Glomerular endothelial cell (primary cell): ENCODE data around the gene CCDC27. TPM values are rescaled to one million over a fixed set of nuclear protein-coding genes. Genes with fewer than 3 reads are reported as not detected.

Experiments used
- DNase-seq: peaks from one replicate; pipeline ENCODE4 v3.0.0-alpha.2; 2011; ENCODE audit warnings: low read depth, low spot score; ENCODE audit errors: extremely low read depth
- total RNA-seq: library from RNA; depleted of rRNA; stranded (reverse); fragments of >200 nt; gene quantifications from 2 replicates; pipeline ENCODE4 v1.2.3, GENCODE V29; 2015

Gene CCDC27
- not detected in 2 replicates for total RNA-seq

DNA sequence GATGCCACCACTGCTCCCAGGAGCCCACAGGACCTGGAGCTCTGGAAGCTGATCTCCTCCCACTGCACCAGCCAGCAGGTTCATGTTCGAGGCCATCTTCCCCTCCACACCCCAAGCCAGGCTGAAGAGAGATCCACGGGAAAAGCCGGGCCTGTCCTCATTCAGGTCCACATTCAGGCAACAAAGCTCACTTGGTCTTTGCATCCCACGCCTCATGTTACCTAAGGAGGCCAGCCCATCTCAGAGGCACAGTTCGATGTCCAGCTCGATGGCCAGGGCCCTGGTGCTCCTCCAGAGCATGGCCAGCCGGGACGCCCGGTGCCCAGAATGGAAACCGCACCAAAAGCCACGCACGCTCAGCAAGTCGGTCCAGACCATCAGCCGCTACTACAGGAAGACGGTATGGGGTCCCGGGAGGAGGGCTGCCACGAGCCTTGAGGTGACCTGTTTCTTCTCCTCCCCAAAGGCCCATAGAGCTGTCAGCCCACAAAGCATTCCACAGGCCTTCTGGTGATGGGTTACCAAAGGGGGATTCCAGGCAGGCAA lies at the start of gene CCDC27:
Gene CCDC27 (plus strand): TSS at position 51 of the 546 bp plus-strand sequence. CDS start 32 bp downstream, at position 83.
- DNase-seq = no peak

DNA sequence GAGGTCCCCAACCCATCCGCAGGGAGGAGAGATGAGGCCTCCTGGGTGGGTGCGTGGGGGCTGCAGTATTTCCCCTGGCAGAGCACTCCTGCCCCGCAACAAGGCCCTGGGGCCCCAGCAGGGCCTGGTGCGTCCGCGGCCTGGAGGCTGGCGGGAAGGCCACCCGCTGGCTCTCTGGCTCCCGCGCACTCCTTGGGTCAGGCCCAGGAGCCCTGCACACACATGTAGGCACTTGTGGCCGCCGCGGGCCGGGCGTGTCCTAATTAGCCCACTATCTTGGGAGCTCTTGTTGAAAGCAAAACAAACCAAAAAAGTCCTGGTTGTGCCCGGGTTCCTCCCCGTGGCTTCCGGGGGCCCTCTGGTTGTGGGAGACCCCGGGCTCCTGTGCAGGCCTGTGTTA lies 49.7 kb upstream of the CCDC27 start:
- no peak for DNase-seq

DNA sequence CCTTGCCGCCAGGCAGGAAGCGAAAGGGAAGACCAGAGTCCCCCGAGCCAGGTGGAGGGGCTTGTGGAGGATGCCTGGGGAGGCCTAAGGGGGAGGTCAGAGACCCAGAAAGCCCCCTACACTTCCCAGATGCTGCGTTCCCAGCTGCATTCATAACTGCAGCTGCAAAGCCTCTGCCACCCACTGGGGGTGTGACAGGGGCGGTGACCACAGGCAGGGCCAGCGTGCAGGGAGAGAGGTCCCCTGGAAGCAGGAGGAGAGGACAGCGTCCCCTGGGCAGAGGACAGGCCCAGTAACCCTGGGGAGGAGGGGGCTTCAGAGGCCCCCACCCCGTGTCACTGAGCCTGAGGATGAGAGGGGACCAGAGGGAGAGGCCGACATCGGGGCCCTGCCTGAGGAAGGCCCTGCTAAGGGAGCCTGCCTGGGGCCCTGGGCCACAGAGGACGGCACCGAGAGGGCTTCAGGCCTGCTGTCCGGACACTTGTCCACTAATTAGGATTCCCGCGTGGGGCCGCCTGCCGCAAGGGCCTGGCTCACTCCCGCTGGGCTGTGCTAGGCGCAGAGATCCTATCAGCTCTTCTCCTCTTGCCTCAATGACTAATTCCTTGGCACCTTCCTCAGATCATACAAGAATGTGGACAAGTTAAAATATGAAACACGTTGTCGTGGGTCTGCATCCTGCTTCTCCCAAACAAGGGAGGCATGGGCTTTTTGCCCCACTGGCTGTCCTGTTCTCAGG lies 49.1 kb upstream of the CCDC27 start:
- DNase-seq = no peak

- no peak for DNase-seq
These were observed 48.4 kb upstream of the CCDC27 start for GRCh38 chr1:3703786-3704371.

DNA sequence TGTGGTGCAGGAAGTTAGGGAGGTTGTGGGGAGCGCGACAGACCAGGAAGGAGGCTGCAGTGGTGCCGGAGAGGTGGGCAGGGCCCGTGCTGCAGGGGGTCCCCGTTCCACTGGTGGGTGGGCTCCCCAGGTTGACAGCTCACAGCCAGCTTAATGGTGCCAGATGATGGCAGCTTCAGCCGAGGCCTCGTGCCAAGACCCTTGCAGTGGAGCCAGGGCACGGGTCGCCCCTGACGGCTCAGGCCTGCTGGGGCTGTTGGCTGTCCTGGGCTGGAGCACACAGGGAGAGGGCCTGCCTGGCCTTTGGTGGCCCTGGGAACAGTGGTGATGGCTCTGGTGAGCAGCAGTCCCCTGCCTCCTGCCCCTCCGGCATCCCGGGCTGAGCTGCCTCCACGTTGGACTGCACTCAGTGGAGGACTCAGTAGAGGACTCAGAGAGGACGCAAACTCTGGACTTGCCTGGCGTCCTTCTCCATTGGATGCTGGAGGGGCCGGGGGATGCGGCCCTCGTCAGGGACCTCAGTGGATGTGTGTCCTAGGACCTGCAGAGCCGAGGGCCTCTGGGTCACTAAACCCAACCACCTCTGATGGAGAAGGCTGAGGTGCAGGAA lies 46.8 kb upstream of the CCDC27 start:
- no peak for DNase-seq

GRCh38 chr1:3706651-3707297 lies 45.5 kb upstream of the CCDC27 start:
- no peak for DNase-seq

DNA sequence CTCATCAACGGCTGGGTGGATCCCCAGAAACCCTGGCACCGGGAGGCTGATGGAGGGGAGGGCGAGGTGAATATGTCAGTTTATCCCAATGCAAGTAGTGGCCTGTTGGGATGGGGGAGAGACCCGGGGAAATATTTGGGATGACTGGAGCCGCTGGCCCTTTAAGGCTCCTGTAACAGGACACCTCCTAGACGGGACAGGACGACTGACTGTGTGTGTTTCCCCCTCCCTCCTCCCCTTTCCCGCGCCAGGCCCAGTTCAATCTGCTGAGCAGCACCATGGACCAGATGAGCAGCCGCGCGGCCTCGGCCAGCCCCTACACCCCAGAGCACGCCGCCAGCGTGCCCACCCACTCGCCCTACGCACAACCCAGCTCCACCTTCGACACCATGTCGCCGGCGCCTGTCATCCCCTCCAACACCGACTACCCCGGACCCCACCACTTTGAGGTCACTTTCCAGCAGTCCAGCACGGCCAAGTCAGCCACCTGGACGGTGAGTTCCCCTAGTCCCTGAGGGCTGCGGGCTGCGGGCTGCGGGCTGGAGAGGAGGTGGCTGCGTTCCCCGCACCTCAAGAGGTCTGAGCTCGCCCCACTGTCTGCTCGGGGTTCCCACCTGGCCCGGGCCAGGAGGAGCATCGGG lies 44.8 kb upstream of the CCDC27 start:
- DNase-seq = no peak

DNA sequence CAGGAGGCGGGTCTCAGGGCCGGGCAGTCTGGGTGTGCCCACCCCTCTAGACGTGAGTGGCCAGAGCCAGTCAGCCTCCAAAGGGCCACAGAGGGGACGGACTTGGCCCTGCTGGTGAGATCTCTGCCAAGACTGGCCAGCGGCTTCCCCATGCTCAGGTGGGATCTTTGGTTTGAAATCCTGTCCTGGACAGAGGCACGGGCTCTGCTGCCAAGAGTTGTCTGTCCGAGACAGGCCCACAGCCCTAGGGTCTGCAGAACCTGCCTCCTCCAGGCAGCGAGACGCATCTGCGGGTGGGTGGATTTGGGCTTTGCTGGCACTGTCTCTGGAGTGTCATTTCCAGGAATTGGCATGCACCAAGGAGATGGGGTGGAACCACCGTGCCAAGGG lies 44.3 kb upstream of the CCDC27 start:
- no peak for DNase-seq

DNA sequence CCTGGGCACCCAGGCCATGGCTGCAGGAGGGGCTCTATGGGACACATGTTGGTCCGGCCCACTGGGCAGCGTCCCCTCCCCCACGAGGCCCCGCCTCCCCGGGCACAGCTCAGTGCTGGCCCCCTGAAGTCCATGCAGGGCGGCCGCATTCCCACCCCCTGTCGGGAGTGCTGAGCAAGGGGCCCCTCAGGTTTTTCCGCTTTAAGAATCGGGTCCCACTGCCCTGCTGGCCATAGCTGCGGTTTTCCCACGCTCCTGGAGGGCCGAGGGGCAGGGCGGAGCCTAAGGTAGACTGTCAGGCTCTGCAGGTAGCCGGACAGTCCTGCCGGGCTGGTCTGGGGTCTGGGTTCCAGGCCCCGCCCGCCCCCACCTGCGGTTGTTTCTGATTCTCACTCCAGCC lies 43.5 kb upstream of the CCDC27 start:
- DNase-seq = no peak

DNA sequence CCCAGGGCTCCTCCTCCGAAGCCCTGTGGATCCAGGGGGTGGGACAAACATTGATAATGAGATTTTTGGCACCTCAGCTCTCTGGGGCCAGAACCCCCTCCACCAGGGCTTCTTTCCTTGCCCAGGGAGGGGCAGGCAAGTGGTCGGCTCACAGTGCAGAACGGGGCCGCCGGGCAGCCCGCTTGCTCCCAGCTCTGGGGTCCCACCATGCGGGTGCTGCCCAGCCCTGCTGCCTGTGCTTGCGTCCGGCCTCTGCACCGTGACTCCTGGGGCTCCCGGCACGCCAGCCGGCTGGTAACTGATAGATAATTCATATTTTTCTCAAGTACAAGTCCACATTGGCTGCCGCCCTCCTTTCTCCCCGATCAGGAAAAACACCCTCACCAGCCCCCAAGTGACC lies 42.0 kb upstream of the CCDC27 start:
- no peak for DNase-seq

- DNase-seq = no peak
These were observed 40.9 kb upstream of the CCDC27 start for GRCh38 chr1:3711381-3711779.

- DNase-seq = no peak
These were observed 40.3 kb upstream of the CCDC27 start for GRCh38 chr1:3711780-3712451.

- DNase-seq = no peak
These were observed 39.4 kb upstream of the CCDC27 start for GRCh38 chr1:3712573-3713535.

GRCh38 chr1:3713840-3714239 lies 38.4 kb upstream of the CCDC27 start:
- no peak for DNase-seq

- no peak for DNase-seq
These were observed 37.9 kb upstream of the CCDC27 start for GRCh38 chr1:3714284-3714741.

DNA sequence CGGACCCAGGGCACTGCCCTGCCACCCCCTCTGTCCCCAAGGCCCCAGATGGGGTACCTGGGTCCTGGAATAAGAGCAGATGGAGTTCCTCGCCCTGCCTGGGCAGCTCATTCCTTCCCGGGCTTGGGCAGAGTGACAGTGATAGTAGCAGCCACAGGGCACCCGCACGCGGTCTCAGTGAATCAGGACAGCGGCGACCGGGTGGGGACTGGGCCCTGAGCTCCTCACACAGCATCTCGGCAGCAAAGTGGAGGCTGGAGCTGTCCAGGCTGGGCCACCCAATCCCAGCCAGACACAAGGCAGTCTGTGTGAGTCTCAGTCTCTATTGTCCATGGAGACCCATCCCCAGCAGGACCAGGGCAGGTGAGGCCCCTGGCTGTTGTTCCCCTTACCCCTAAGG lies 37.4 kb upstream of the CCDC27 start:
- DNase-seq = no peak

GRCh38 chr1:3716351-3716750 lies 35.9 kb upstream of the CCDC27 start:
- no peak for DNase-seq

DNA sequence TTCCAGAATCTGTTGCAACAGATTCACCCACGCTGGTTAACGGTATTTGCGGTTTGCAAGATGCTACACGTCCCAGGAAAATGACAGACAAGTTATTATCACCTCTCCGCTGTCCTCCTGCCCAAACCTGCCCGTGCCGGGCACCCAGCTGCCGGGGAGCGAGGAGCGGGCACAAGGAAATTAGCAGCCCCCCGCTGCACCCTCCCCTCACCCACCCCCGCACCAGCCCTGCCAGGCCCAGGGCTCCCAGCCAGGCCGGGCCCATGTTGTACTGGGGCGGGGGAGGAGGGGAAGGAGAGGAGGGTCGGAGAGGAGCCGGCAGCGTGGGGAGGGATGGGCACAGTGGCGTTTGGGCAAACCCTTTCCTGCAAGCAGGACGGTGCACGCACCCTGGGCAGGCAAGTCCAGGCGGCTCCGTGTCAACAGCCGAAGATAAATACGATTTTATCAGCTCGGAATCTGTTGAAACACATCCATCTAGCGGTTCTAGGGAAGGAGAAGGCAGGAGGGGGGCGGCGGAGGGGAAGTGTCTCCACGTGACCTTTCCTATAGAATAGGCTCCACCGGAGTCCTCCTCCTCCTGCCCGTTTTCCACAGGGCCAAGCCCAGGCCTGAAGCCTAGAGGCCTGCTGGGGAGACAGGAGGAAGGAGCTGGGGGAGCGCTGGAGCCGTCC lies 35.1 kb upstream of the CCDC27 start:
- DNase-seq = no peak
